Gastroesophageal sphincter (tissue), 4 donors: ENCODE measurements around the gene RASSF5. TPM values are rescaled to one million over a fixed set of nuclear protein-coding genes. Genes with fewer than 3 reads are reported as not detected.

Source experiments
- ATAC-seq: fragments of 150-250 bp; one replicate; pipeline ENCODE4 v1.9.1; 2016; ENCODE audit warnings: mild to moderate bottlenecking, moderate library complexity
- H3K27ac ChIP-seq, 4 donors: fragments of 200-600 bp; sonication (generic) in 3 of 4; 1 replicate in 3 of 4; 2 replicates in 1 of 4; pipeline ENCODE4 v1.5.1; 2016 to 2019
- H3K27me3 ChIP-seq: fragments of 200-600 bp; sonication (generic); one replicate; pipeline ENCODE4 v1.5.1; 2019
- H3K36me3 ChIP-seq, 2 donors: fragments of 200-600 bp; sonication (generic); one replicate each; pipeline ENCODE4 v1.5.1; 2019; ENCODE audit warnings: control low read depth in 1 of 2
- H3K4me1 ChIP-seq, 3 donors: fragments of 200-600 bp; sonication (generic); 1 replicate in 2 of 3; 2 replicates in 1 of 3; pipeline ENCODE4 v1.5.1; 2016 to 2019; ENCODE audit warnings: control low read depth in 2 of 3
- H3K4me3 ChIP-seq, 2 donors: fragments of 200-600 bp; sonication (generic); one replicate each; pipeline ENCODE4 v1.5.1; 2019; ENCODE audit warnings: mild to moderate bottlenecking in 1 of 2, moderate library complexity in 1 of 2
- H3K9me3 ChIP-seq, 3 donors: fragments of 200-600 bp; sonication (generic); one replicate each; pipeline ENCODE4 v1.5.1; 2017 to 2019; ENCODE audit warnings: control low read depth in 2 of 3
- CTCF ChIP-seq, 4 experiments: fragments of 200-600 bp in 2 of 4; fragments of 450-650 bp in 2 of 4; sonication (generic) in 1 of 4; IDR thresholded peaks; one replicate each; pipeline ENCODE4 v1.5.1; 2017 to 2019; ENCODE audit warnings: antibody characterized with exemption in 4 of 4, mild to moderate bottlenecking in 2 of 4, moderate library complexity in 2 of 4
- EP300 ChIP-seq: sonication (generic); formaldehyde crosslinking; IDR thresholded peaks from one replicate; pipeline ENCODE4 v1.6.1; 2017; ENCODE audit warnings: antibody characterized with exemption, mild to moderate bottlenecking
- POLR2A ChIP-seq, 2 donors: fragments of 450-650 bp; IDR thresholded peaks; one replicate each; pipeline ENCODE4 v1.6.1; 2017; ENCODE audit warnings: antibody characterized with exemption in 2 of 2, mild to moderate bottlenecking in 2 of 2, moderate library complexity in 1 of 2
- POLR2AphosphoS5 ChIP-seq: sonication (generic); formaldehyde crosslinking; IDR thresholded peaks from one replicate; pipeline ENCODE4 v1.6.1; 2017; ENCODE audit warnings: antibody characterized with exemption
- WGBS, 2 donors: methylation state at CpG; one replicate each; pipeline ENCODE4 v1.1.5; 2018; ENCODE audit warnings: low coverage in 1 of 2; 5-methylcytosine and 5-hydroxymethylcytosine counted together
- total RNA-seq, 4 donors: library from RNA; depleted of rRNA; stranded (reverse); fragments of >200 nt; gene quantifications; one replicate each; pipeline ENCODE4 v1.1.0, GENCODE V29; 2016

RASSF5 gene
- total RNA-seq, 4 donors from 2014 or later = 6.2 to 23.3 (median 8.5) TPM

GRCh38 chr1:206512851-206513180 lies 5.5 kb downstream of the RASSF5 start:
- ATAC-seq = no peak
- 77 to 100% methylated on average over 1 to 4 of the region's 4 CpGs for WGBS, 2 donors
- Histone ChIP-seq H3K4me3 (no peak overlapping the region), H3K4me1 (peaks cover 0 to 41% (median 6%) of the 10 kb centered on the region in 3 donors), H3K27ac (peak overlapping the region in 2 of 4 donors; percentile 48 to 57), H3K27me3 (peaks cover 12% of the 10 kb centered on the region), H3K36me3 (no peaks in the 10 kb centered on the region), H3K9me3 (no peaks in the 10 kb centered on the region)
- no peak for TF ChIP-seq EP300
- TF ChIP-seq POLR2A (IDR thresholded peaks at IDR 0.05) = no peak
- TF ChIP-seq POLR2AphosphoS5 = no peak
- no peak for TF ChIP-seq CTCF (IDR thresholded peaks at IDR 0.05)

- peak overlapping the region in 3 of 4 donors; percentile 48 to 60 (median 57) for H3K27ac ChIP-seq
- 6 to 20% methylated on average over 2 to 4 of the region's 11 CpGs for WGBS, 2 donors
- peaks cover 0 to 34% (median 6%) of the 10 kb centered on the region in 3 donors for H3K4me1 ChIP-seq
- peak; percentile 83 for ATAC-seq
- H3K4me3 ChIP-seq = no peak overlapping the region
- TF ChIP-seq EP300 = no peak
- TF ChIP-seq POLR2A (IDR thresholded peaks at IDR 0.05) = no peak
- peak; percentile 80 for TF ChIP-seq POLR2AphosphoS5
- no peak for TF ChIP-seq CTCF (IDR thresholded peaks at IDR 0.05)
- no peaks in the 10 kb centered on the region for H3K36me3 ChIP-seq
- no peaks in the 10 kb centered on the region for H3K9me3 ChIP-seq
- peaks cover 5% of the 10 kb centered on the region for H3K27me3 ChIP-seq
Measured at GRCh38 chr1:206513312-206514111, 6.2 kb downstream of the RASSF5 start.

- Histone ChIP-seq H3K4me1 (peaks cover 0 to 25% (median 6%) of the 10 kb centered on the region in 3 donors), H3K36me3 (no peaks in the 10 kb centered on the region), H3K9me3 (no peaks in the 10 kb centered on the region), H3K27me3 (no peaks in the 10 kb centered on the region), H3K27ac (peak overlapping the region in 1 of 4 donors; percentile 57), H3K4me3 (no peak overlapping the region)
- peak; percentile 37 for ATAC-seq
- 76 to 83% methylated on average over 5 of the region's 5 CpGs for WGBS, 2 donors
- TF ChIP-seq POLR2AphosphoS5 (no peak), EP300 (no peak), CTCF (IDR thresholded peaks at IDR 0.05) (no peak), POLR2A (IDR thresholded peaks at IDR 0.05) (no peak)
Measured at GRCh38 chr1:206514813-206515387, 7.6 kb downstream of the RASSF5 start.

GRCh38 chr1:206516728-206516990 lies 9.3 kb downstream of the RASSF5 start:
- Histone ChIP-seq H3K4me3 (no peak overlapping the region), H3K27me3 (no peaks in the 10 kb centered on the region), H3K27ac (no peak overlapping the region), H3K9me3 (no peaks in the 10 kb centered on the region), H3K4me1 (peaks cover 0 to 25% (median 6%) of the 10 kb centered on the region in 3 donors), H3K36me3 (no peaks in the 10 kb centered on the region)
- TF ChIP-seq POLR2A (IDR thresholded peaks at IDR 0.05) (no peak), EP300 (no peak)
- ATAC-seq = no peak
- WGBS, 2 donors = no CpG with 5 or more reads among the region's 5 CpGs

- no peak for ATAC-seq
- Histone ChIP-seq H3K27me3 (no peaks in the 10 kb centered on the region), H3K9me3 (no peaks in the 10 kb centered on the region), H3K36me3 (no peaks in the 10 kb centered on the region), H3K4me3 (no peak overlapping the region), H3K4me1 (peaks cover 0 to 20% (median 6%) of the 10 kb centered on the region in 3 donors), H3K27ac (no peak overlapping the region)
- TF ChIP-seq POLR2A (IDR thresholded peaks at IDR 0.05) (no peak), CTCF (IDR thresholded peaks at IDR 0.05) (no peak), POLR2AphosphoS5 (no peak), EP300 (no peak)
- WGBS, 2 donors = 86 to 90% methylated on average over 2 to 8 of the region's 8 CpGs
Measured at GRCh38 chr1:206517784-206518183, 10.5 kb downstream of the RASSF5 start.
